Left lung (tissue), 10 donors: ENCODE measurements around the gene CTIF. TPM values are rescaled to one million over a fixed set of nuclear protein-coding genes. Genes with fewer than 3 reads are reported as not detected.
"Not testable (repeated sequence)": the region's sequence is repeated elsewhere in the genome, so short reads cannot be mapped to it uniquely, and the experiment has no call there.

Source experiments
- ATAC-seq: fragments of 200-7000 bp; cut with Tn5 transposase; one replicate; pipeline ENCODE4 v1.9.1; 2020; ENCODE audit warnings: moderate library complexity
- DNase-seq, 4 donors: peaks; one replicate each; pipeline ENCODE4 v3.0.0-alpha.2; 2013 to 2020
- H3K27ac ChIP-seq, 2 donors: fragments of 200-600 bp; sonication (generic) in 1 of 2; one replicate each; pipeline versions ENCODE4 v1.5.0 to v1.8.0; 2020 to 2021
- H3K27me3 ChIP-seq, 2 donors: fragments of 200-600 bp; sonication (generic) in 1 of 2; one replicate each; pipeline versions ENCODE4 v1.5.0 to v1.8.0; 2020 to 2021
- H3K36me3 ChIP-seq, 2 donors: fragments of 200-600 bp; sonication (generic) in 1 of 2; one replicate each; pipeline versions ENCODE4 v1.5.0 to v1.8.0; 2020 to 2021
- H3K4me1 ChIP-seq, 2 donors: fragments of 200-600 bp; one replicate each; pipeline ENCODE4 v1.8.0; 2021
- H3K4me3 ChIP-seq, 2 donors: fragments of 200-600 bp; sonication (generic) in 1 of 2; one replicate each; pipeline versions ENCODE4 v1.5.0 to v1.8.0; 2020 to 2021; ENCODE audit warnings: mild to moderate bottlenecking in 1 of 2
- H3K9me3 ChIP-seq, 2 donors: fragments of 200-600 bp; sonication (generic) in 1 of 2; one replicate each; pipeline versions ENCODE4 v1.5.0 to v1.8.0; 2020 to 2021
- intact Hi-C, 2 donors: fragments of 100-400 bp; cut with DNase I; formaldehyde crosslinking; loops; one replicate each; pipeline versions ENCODE4 v1.11.2 to v1.14.2; 2022
- polyA plus RNA-seq, 6 donors: library from polyadenylated mRNA; unstranded; fragments of 120-200 nt; gene quantifications; one replicate each; pipeline ENCODE4 v1.2.1, GENCODE V29; 2013; ENCODE audit not compliant: insufficient read length in 6 of 6
- total RNA-seq, 2 donors: library from RNA; stranded (reverse); fragmentation: NEBNext Ultra II Directional; extraction: Animal tissue kit (Norgen Biotek cat#: 25700); gene quantifications; one replicate each; pipeline ENCODE4 v1.2.1, GENCODE V29; 2021
- TF ChIP-seq, protein P1 (sequence below), 2 donors: fragments of 200-600 bp; sonication (generic) in 1 of 2; IDR thresholded peaks; one replicate each; pipeline versions ENCODE4 v1.5.0 to v1.8.0; 2021; ENCODE audit warnings: antibody characterized with exemption in 2 of 2
- donor health status: DM: no; HTN: yes; CAD: no.
- donor health status: DM: no; HTN: no; CAD: no.

Gene CTIF
- total and polyA plus RNA-seq, 8 donors = 24.9 to 46.1 (median 34.9) TPM

DNA sequence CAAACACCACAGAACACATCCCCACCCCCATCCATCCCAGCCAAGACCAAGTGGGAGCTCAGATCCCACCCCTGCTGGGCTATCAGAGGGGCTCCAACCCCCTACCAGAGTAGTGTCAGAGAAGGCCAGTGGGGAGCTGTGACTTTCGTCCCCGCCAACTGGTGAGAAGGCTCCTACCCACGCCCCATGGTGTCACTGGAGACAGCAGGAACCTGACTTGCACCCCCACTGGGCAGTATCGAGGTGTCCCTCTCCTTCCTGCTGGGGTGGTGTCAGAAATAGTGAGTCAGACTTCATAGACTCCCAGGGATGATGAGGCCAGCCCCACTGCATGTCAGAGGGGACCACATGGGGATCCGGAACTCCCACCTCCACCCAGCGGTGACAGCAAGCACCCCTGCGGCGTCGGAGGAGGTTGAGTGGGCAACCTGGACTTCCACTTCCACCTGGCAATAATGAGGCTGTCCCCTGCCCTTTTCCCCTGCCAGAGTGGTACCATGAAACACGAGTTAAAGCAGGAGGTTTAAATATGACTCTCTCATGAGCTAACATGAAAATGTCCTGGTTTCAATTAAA is 106.7 kb downstream of the CTIF start:
- intact Hi-C loops = no loop called here
- Histone ChIP-seq H3K36me3 (no peaks in the 10 kb centered on the region), H3K27ac (no peak overlapping the region), H3K4me1 (no peaks in the 10 kb centered on the region), H3K9me3 (no peaks in the 10 kb centered on the region), H3K27me3 (no peaks in the 10 kb centered on the region), H3K4me3 (no peak overlapping the region)
- DNase-seq = no peak
- TF ChIP-seq, protein P1, sequence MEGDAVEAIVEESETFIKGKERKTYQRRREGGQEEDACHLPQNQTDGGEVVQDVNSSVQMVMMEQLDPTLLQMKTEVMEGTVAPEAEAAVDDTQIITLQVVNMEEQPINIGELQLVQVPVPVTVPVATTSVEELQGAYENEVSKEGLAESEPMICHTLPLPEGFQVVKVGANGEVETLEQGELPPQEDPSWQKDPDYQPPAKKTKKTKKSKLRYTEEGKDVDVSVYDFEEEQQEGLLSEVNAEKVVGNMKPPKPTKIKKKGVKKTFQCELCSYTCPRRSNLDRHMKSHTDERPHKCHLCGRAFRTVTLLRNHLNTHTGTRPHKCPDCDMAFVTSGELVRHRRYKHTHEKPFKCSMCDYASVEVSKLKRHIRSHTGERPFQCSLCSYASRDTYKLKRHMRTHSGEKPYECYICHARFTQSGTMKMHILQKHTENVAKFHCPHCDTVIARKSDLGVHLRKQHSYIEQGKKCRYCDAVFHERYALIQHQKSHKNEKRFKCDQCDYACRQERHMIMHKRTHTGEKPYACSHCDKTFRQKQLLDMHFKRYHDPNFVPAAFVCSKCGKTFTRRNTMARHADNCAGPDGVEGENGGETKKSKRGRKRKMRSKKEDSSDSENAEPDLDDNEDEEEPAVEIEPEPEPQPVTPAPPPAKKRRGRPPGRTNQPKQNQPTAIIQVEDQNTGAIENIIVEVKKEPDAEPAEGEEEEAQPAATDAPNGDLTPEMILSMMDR (IDR thresholded peaks at IDR 0.05) = no peak
- no peak for ATAC-seq

DNA sequence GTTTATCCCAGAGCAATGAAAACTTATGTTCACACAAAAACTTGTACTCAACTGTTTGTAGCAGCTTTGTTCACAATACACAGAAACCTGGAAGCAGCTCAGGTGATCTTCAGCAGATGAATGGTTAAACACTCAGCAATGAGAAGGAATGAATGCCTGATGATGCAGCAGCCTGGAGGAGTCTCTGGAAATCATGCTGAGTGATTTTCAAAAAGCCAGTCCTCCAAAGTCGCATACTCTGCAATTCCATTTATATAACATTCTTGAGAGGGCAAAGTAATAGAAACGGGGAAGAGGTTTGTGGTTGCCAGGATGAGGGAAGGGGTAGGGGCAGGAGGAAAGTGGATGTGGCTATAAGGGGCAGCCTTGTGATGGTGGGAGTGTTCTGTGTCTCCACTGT is 108.1 kb downstream of the CTIF start:
- ATAC-seq = no peak
- Histone ChIP-seq H3K9me3 (no peaks in the 10 kb centered on the region), H3K36me3 (no peaks in the 10 kb centered on the region), H3K27ac (no peak overlapping the region), H3K27me3 (no peaks in the 10 kb centered on the region), H3K4me3 (no peak overlapping the region), H3K4me1 (no peaks in the 10 kb centered on the region)
- TF ChIP-seq, protein P1 (IDR thresholded peaks at IDR 0.05) = no peak
- DNase-seq = no peak
- intact Hi-C loops = no loop called here

DNA sequence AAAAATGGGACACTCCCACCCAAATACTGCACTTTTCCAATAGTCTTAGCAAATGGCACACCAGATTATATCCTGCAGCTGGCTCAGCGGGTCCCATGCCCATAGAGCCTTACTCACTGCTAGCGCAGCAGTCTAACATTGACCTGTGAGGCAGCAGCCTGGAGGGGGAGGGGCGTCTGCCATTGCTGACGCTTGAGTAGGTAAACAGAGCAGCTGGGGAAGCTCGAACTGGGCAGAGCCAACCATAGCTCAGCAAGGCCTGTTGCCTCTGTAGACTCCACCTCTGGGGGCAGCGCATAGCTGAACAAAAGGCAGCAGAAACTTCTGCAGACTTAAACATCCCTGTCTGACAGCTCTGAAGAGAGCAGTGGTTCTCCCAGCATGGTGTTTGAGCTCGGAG is 110.4 kb downstream of the CTIF start:
- H3K4me3 ChIP-seq = no peak overlapping the region
- intact Hi-C loops = no loop called here
- no peaks in the 10 kb centered on the region for H3K36me3 ChIP-seq
- ATAC-seq (no peak), DNase-seq (peak in 1 of 4 donors; percentile 58)
- H3K9me3 ChIP-seq = no peaks in the 10 kb centered on the region
- TF ChIP-seq, protein P1 (IDR thresholded peaks at IDR 0.05) = no peak
- H3K4me1 ChIP-seq = no peaks in the 10 kb centered on the region
- no peaks in the 10 kb centered on the region for H3K27me3 ChIP-seq
- H3K27ac ChIP-seq = no peak overlapping the region

DNA sequence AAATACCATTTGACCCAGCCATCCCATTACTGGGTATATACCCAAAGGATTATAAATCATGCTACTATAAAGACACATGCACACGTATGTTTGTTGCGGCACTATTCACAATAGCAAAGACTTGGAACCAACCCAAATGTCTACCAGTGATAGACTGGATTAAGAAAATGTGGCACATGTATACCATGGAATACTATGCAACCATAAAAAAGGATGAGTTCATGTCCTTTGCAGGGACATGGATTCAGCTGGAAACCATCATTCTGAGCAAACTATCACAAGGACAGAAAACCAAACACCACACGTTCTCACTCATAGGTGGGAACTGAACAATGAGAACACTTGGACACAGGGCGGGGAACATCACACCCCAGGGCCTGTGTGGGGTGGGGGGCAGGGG is 115.8 kb downstream of the CTIF start:
- H3K9me3 ChIP-seq, H3K4me3 ChIP-seq, ATAC-seq, H3K27me3 ChIP-seq, H3K27ac ChIP-seq, DNase-seq, H3K36me3 ChIP-seq, intact Hi-C loops: not testable (repeated sequence)
- H3K4me1 ChIP-seq = peaks cover 0 to 11% of the 10 kb centered on the region in 2 donors

DNA sequence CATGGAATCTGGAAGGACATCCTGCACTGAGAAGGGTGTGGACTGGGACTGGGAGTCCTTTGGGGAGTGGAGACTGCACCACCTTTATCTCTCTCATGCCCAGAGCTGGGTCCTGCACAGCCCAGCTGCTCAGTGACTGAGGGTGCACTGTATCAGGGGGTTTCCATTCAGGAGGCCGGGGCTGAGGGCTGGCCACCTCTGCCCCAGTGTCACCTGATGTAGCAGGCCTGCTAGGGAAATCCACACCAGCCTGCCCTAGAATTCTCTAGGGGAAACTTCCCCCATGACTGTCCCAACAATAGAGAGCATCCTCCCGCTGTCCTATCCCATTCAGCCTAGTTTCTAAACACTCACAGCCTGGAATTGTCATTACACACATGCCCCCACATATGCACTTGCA is 116.7 kb downstream of the CTIF start:
- Histone ChIP-seq H3K36me3 (no peaks in the 10 kb centered on the region), H3K4me1 (peaks cover 0 to 11% of the 10 kb centered on the region in 2 donors), H3K4me3 (no peak overlapping the region), H3K9me3 (no peaks in the 10 kb centered on the region), H3K27me3 (no peaks in the 10 kb centered on the region), H3K27ac (no peak overlapping the region)
- DNase-seq = no peak
- intact Hi-C loops = no loop called here
- TF ChIP-seq, protein P1 (IDR thresholded peaks at IDR 0.05) = no peak
- ATAC-seq = no peak

DNA sequence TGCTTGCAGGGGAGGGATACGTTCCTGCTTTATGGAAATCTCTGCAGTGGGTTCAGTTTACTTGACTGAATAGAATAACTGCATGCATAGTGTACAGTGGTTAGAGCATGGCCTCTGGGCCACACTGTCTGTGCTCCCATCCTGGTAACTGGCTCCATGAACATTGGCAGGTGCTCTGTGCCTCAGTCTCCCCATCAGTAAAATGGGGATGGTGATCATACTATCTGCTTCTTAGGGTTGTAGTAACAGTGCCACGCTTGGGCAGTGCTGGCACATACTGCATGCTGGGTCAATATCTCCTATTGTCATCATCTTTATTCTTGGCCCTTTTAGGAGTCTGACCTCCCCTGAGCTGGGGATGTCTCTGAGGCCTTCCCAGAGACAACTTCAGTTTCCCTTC is 117.3 kb downstream of the CTIF start:
- H3K9me3 ChIP-seq = no peaks in the 10 kb centered on the region
- no peaks in the 10 kb centered on the region for H3K36me3 ChIP-seq
- TF ChIP-seq, protein P1 (IDR thresholded peaks at IDR 0.05) = no peak

More for the DNA sequence above, 117.3 kb downstream of the CTIF start:
- Histone ChIP-seq H3K27me3 (no peaks in the 10 kb centered on the region), H3K27ac (no peak overlapping the region), H3K4me1 (peaks cover 0 to 17% of the 10 kb centered on the region in 2 donors), H3K4me3 (no peak overlapping the region)
- no peak for ATAC-seq
- no peak for DNase-seq
- intact Hi-C loops = no loop called here
